Loucy (cell line): ENCODE results near the gene LYPD4.

Experiments used
- EZH2phosphoT487 ChIP-seq: fragments of 200-600 bp; IDR thresholded peaks from 2 replicates; pipeline ENCODE4 v1.6.1; 2018; ENCODE audit warnings: antibody characterized with exemption, mild to moderate bottlenecking, moderate library complexity, borderline replicate concordance
- TF ChIP-seq, protein P1 (sequence below): fragments of 200-600 bp; sonication (generic); conservative IDR thresholded peaks from 2 replicates; pipeline ENCODE4 v1.5.1; 2014; ENCODE audit warnings: mild to moderate bottlenecking, antibody characterized with exemption, low read length

DNA sequence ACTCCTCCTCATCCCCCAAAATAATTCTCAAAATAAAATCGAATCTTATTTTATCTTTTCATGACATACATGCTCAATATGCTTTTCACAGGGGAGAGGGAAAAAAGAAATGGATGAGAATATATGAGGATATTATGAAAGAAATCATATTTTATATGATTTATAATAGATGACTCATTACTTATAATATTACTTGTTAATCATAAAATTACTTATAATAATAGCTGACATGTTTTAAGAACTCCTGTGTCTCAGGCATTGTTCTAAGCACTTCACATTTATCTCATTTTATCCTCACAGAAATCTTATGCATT is 51.1 kb downstream of the LYPD4 start:
- TF ChIP-seq, protein P1, sequence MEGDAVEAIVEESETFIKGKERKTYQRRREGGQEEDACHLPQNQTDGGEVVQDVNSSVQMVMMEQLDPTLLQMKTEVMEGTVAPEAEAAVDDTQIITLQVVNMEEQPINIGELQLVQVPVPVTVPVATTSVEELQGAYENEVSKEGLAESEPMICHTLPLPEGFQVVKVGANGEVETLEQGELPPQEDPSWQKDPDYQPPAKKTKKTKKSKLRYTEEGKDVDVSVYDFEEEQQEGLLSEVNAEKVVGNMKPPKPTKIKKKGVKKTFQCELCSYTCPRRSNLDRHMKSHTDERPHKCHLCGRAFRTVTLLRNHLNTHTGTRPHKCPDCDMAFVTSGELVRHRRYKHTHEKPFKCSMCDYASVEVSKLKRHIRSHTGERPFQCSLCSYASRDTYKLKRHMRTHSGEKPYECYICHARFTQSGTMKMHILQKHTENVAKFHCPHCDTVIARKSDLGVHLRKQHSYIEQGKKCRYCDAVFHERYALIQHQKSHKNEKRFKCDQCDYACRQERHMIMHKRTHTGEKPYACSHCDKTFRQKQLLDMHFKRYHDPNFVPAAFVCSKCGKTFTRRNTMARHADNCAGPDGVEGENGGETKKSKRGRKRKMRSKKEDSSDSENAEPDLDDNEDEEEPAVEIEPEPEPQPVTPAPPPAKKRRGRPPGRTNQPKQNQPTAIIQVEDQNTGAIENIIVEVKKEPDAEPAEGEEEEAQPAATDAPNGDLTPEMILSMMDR = no peak
- no peak for TF ChIP-seq EZH2phosphoT487
